ENCODE measurements around the gene TTC7B. TPM values are rescaled to one million over a fixed set of nuclear protein-coding genes. Genes with fewer than 3 reads are reported as not detected.

Gene TTC7B
- polyA plus RNA-seq, 1 donor (not counting 4 experiments of a cell fraction or from before 2014, with no cell fraction given) = 21.4 TPM

GRCh38 chr14:90612801-90613200, 203.4 kb downstream of the TTC7B start:
- no peak overlapping the region for H3K9ac ChIP-seq (ENCODE audit: control insufficient read depth, extremely low read depth, insufficient read depth, low read length)
- no peak for TF ChIP-seq CTCF (optimal IDR thresholded peaks at IDR 0.05 in 1 of 3, IDR thresholded peaks at IDR 0.05 in 1 of 3, conservative IDR thresholded peaks at IDR 0.05 in 1 of 3; ENCODE audit: extremely low read depth in 1 of 3, insufficient read depth in 2 of 3, low read length in 3 of 3)
- TF ChIP-seq EZH2 (IDR thresholded peaks at IDR 0.05; ENCODE audit: low read length) = no peak
- no peak overlapping the region for H3K27ac ChIP-seq (ENCODE audit: control insufficient read depth, insufficient read depth, low read length)
- no peaks in the 10 kb centered on the region for H3K4me1 ChIP-seq (ENCODE audit: control insufficient read depth, extremely low read depth, insufficient read depth, low read length)
- H3K36me3 ChIP-seq (ENCODE audit: control insufficient read depth in 2 of 2, extremely low read depth in 1 of 2, insufficient read depth in 2 of 2, low read length in 2 of 2) = peaks cover 0 to 1% of the 10 kb centered on the region in 2 experiments
- DNase-seq (ENCODE audit: low read depth, low spot score) = no peak
- H4K20me1 ChIP-seq (ENCODE audit: control insufficient read depth, extremely low read depth, insufficient read depth, low read length) = no peaks in the 10 kb centered on the region
- H3K9me3 ChIP-seq (ENCODE audit: control insufficient read depth, low read depth, low read length) = no peaks in the 10 kb centered on the region
- H3K79me2 ChIP-seq (ENCODE audit: control insufficient read depth, insufficient read depth, low read length) = no peaks in the 10 kb centered on the region
- no peak for FAIRE-seq
- H3K4me3 ChIP-seq (ENCODE audit: control insufficient read depth in 2 of 3, extremely low read depth in 1 of 3, insufficient read depth in 2 of 3, low read depth in 1 of 3, low read length in 3 of 3) = no peak overlapping the region
- no peaks in the 10 kb centered on the region for H3K9me1 ChIP-seq (ENCODE audit: control insufficient read depth, extremely low read depth, insufficient read depth, low read length)
- dilution Hi-C loops (cut with MboI; ENCODE audit: extremely low pct_ligation_motif_present, low sequenced_read_pairs) = no loop called here
- no peak overlapping the region for H2AFZ ChIP-seq (ENCODE audit: control insufficient read depth, low read length)
- H3K27me3 ChIP-seq (ENCODE audit: control insufficient read depth, extremely low read depth, insufficient read depth, low read length) = no peaks in the 10 kb centered on the region
- no peak overlapping the region for H3K4me2 ChIP-seq (ENCODE audit: control insufficient read depth, extremely low read depth, insufficient read depth, low read depth, low read length)

- FAIRE-seq = no peak
- no peak overlapping the region for H3K27ac ChIP-seq (ENCODE audit: control insufficient read depth, insufficient read depth, low read length)
- peaks cover 0 to 1% of the 10 kb centered on the region in 2 experiments for H3K36me3 ChIP-seq (ENCODE audit: control insufficient read depth in 2 of 2, extremely low read depth in 1 of 2, insufficient read depth in 2 of 2, low read length in 2 of 2)
- H3K4me2 ChIP-seq (ENCODE audit: control insufficient read depth, extremely low read depth, insufficient read depth, low read depth, low read length) = no peak overlapping the region
- H2AFZ ChIP-seq (ENCODE audit: control insufficient read depth, low read length) = no peak overlapping the region
- no peak overlapping the region for H3K9ac ChIP-seq (ENCODE audit: control insufficient read depth, extremely low read depth, insufficient read depth, low read length)
- H3K4me1 ChIP-seq (ENCODE audit: control insufficient read depth, extremely low read depth, insufficient read depth, low read length) = no peaks in the 10 kb centered on the region
- no peak for DNase-seq (ENCODE audit: low read depth, low spot score)
- no peaks in the 10 kb centered on the region for H3K79me2 ChIP-seq (ENCODE audit: control insufficient read depth, insufficient read depth, low read length)
- H3K27me3 ChIP-seq (ENCODE audit: control insufficient read depth, extremely low read depth, insufficient read depth, low read length) = no peaks in the 10 kb centered on the region
- dilution Hi-C loops (cut with MboI; ENCODE audit: extremely low pct_ligation_motif_present, low sequenced_read_pairs) = no loop called here
- TF ChIP-seq EZH2 (IDR thresholded peaks at IDR 0.05; ENCODE audit: low read length) (no peak), CTCF (optimal IDR thresholded peaks at IDR 0.05 in 1 of 3, IDR thresholded peaks at IDR 0.05 in 1 of 3, conservative IDR thresholded peaks at IDR 0.05 in 1 of 3; ENCODE audit: extremely low read depth in 1 of 3, insufficient read depth in 2 of 3, low read length in 3 of 3) (no peak)
- no peaks in the 10 kb centered on the region for H3K9me1 ChIP-seq (ENCODE audit: control insufficient read depth, extremely low read depth, insufficient read depth, low read length)
- H3K9me3 ChIP-seq (ENCODE audit: control insufficient read depth, low read depth, low read length) = no peaks in the 10 kb centered on the region
- H4K20me1 ChIP-seq (ENCODE audit: control insufficient read depth, extremely low read depth, insufficient read depth, low read length) = no peaks in the 10 kb centered on the region
- no peak overlapping the region for H3K4me3 ChIP-seq (ENCODE audit: control insufficient read depth in 2 of 3, extremely low read depth in 1 of 3, insufficient read depth in 2 of 3, low read depth in 1 of 3, low read length in 3 of 3)
Measured at GRCh38 chr14:90611936-90612335, 204.3 kb downstream of the TTC7B start.

Measured in keratinocyte (primary cell).